Caco-2 (cell line): ENCODE results near the gene TMEM131L. TPM values are rescaled to one million over a fixed set of nuclear protein-coding genes. Genes with fewer than 3 reads are reported as not detected.
A peak's percentile ranks its signal among the peaks of the same experiment; 100 is the strongest.

Experiments
- BruUV-seq: library from RNA; stranded (reverse); fragments of 400-500 nt; replicated peaks from 2 replicates; lab custom pipeline; 2021; lab: Mats Ljungman, UMichigan
- CTCF ChIA-PET: fragments of 300-600 bp; sonication (Branson Sonifier 250); formaldehyde crosslinking; loops from one replicate; lab custom pipeline; 2022; ENCODE audit warnings: antibody characterized with exemption; lab: Charles Lee
- POLR2A ChIA-PET: fragments of 300-600 bp; sonication (Branson Sonifier 250); formaldehyde crosslinking; loops from one replicate; lab custom pipeline; 2022; ENCODE audit warnings: antibody characterized with exemption; lab: Charles Lee
- DNase-seq, 2 experiments: peaks; one replicate each; pipeline versions ENCODE4 v3.0.0 to v3.0.0-alpha.2; 2020 to 2022
- H3K27me3 ChIP-seq: replicated peaks from 2 replicates; pipeline ENCODE4 v1.6.0; 2011; ENCODE audit warnings: low read length; ENCODE audit not compliant: control insufficient read depth, insufficient read depth
- H3K36me3 ChIP-seq: 2 replicates; pipeline ENCODE4 v1.5.1; 2011; ENCODE audit warnings: low read length; ENCODE audit not compliant: control insufficient read depth, insufficient read depth
- H3K4me1 ChIP-seq: fragments of 250-450 bp; sonication (Bioruptor Pico); 2 replicates; pipeline ENCODE4 v1.5.1; 2020; ENCODE audit warnings: mild to moderate bottlenecking
- H3K4me3 ChIP-seq: 2 replicates; pipeline ENCODE4 v1.5.1; 2011; ENCODE audit warnings: low read depth, mild to moderate bottlenecking, control low read depth, low read length
- H3K9me3 ChIP-seq: fragments of 250-450 bp; sonication (Bioruptor Pico); 2 replicates; pipeline ENCODE4 v1.5.1; 2020; ENCODE audit warnings: mild to moderate bottlenecking, moderate library complexity
- H3K27ac Mint-ChIP-seq: one replicate; pipeline ENCODE4 v1.8.0; 2022; ENCODE audit warnings: mixed read lengths; ENCODE audit not compliant: unreplicated experiment
- H3K27me3 Mint-ChIP-seq: one replicate; pipeline ENCODE4 v1.8.0; 2022; ENCODE audit warnings: mixed read lengths; ENCODE audit not compliant: insufficient read depth, unreplicated experiment
- H3K36me3 Mint-ChIP-seq: one replicate; pipeline ENCODE4 v1.8.0; 2022; ENCODE audit warnings: mild to moderate bottlenecking, mixed read lengths; ENCODE audit not compliant: insufficient read depth, unreplicated experiment
- H3K4me1 Mint-ChIP-seq: one replicate; pipeline ENCODE4 v1.8.0; 2022; ENCODE audit warnings: low read depth, mixed read lengths; ENCODE audit not compliant: unreplicated experiment
- H3K4me3 Mint-ChIP-seq: one replicate; pipeline ENCODE4 v1.8.0; 2022; ENCODE audit warnings: mild to moderate bottlenecking, moderate library complexity, mixed read lengths; ENCODE audit not compliant: unreplicated experiment
- H3K9me3 Mint-ChIP-seq: one replicate; pipeline ENCODE4 v1.8.0; 2022; ENCODE audit warnings: mixed read lengths; ENCODE audit not compliant: unreplicated experiment
- intact Hi-C: fragments of 100-400 bp; cut with micrococcal nuclease; formaldehyde crosslinking; loops from one replicate; pipeline ENCODE4 v1.10.0; 2022; ENCODE audit not compliant: unreplicated experiment
- total RNA-seq: library from RNA; stranded (reverse); gene quantifications from 2 replicates; pipeline ENCODE4 v1.2.3, GENCODE V29; 2022
- TF ChIP-seq, protein P1 (sequence below), 2 experiments: fragments of 200-600 bp in 1 of 2; IDR thresholded peaks; 1 replicate in 1 of 2; 2 replicates in 1 of 2; pipeline versions ENCODE4 v1.5.1 to v1.8.0; 2011 to 2022; ENCODE audit warnings: antibody characterized with exemption in 1 of 2, control low read depth in 1 of 2, inconsistent platforms in 1 of 2, low read depth in 1 of 2, low read length in 1 of 2, mild to moderate bottlenecking in 1 of 2, moderate library complexity in 1 of 2; ENCODE audit not compliant: insufficient read depth in 1 of 2, severe bottlenecking in 1 of 2, unreplicated experiment in 1 of 2

Gene TMEM131L
- total RNA-seq, 1 experiment from 2014 or later: 20.8 TPM

DNA sequence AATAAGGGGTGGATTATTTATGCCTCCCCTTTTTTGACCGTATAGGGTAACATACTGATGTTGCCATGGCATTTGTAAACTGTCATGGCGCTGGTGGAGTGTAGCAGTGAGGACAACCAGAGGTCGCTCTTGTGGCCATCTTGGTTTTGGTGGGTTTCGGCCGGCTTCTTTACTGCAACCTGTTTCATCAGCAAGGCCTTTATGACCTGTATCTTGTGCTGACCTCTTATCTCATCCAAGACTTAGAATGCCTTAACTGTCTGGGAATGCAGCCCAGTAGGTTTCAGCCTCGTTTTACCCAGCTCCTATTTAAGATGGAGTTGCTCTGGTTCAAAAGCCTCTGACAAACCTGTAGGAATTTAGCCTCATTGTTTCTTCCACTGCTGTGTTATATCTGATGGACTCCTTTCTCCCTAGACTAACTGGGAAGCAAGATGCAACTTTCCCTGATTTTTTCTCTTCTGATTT is 71.4 kb downstream of the TMEM131L start:
- Mint-ChIP-seq H3K36me3 (peaks cover 8% of the 10 kb centered on the region), H3K9me3 (no peaks in the 10 kb centered on the region), H3K27ac (peak overlapping the region; percentile 61), H3K4me3 (no peak overlapping the region), H3K4me1 (peaks cover 6% of the 10 kb centered on the region), H3K27me3 (no peaks in the 10 kb centered on the region)
- TF ChIP-seq, protein P1, sequence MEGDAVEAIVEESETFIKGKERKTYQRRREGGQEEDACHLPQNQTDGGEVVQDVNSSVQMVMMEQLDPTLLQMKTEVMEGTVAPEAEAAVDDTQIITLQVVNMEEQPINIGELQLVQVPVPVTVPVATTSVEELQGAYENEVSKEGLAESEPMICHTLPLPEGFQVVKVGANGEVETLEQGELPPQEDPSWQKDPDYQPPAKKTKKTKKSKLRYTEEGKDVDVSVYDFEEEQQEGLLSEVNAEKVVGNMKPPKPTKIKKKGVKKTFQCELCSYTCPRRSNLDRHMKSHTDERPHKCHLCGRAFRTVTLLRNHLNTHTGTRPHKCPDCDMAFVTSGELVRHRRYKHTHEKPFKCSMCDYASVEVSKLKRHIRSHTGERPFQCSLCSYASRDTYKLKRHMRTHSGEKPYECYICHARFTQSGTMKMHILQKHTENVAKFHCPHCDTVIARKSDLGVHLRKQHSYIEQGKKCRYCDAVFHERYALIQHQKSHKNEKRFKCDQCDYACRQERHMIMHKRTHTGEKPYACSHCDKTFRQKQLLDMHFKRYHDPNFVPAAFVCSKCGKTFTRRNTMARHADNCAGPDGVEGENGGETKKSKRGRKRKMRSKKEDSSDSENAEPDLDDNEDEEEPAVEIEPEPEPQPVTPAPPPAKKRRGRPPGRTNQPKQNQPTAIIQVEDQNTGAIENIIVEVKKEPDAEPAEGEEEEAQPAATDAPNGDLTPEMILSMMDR (IDR thresholded peaks at IDR 0.05; ENCODE audit: insufficient read depth in 1 of 2, low read depth in 1 of 2, low read length in 1 of 2, severe bottlenecking in 1 of 2, unreplicated experiment in 1 of 2): no peak
- Histone ChIP-seq H3K27me3 (no peaks in the 10 kb centered on the region), H3K4me1 (peaks cover 14% of the 10 kb centered on the region), H3K9me3 (no peaks in the 10 kb centered on the region), H3K4me3 (no peak overlapping the region), H3K36me3 (no peaks in the 10 kb centered on the region)
- DNase-seq: no peak
- intact Hi-C loops: no loop called here
- CTCF ChIA-PET: no interaction called here
- BruUV-seq: no TSS peak
- POLR2A ChIA-PET: no interaction called here

DNA sequence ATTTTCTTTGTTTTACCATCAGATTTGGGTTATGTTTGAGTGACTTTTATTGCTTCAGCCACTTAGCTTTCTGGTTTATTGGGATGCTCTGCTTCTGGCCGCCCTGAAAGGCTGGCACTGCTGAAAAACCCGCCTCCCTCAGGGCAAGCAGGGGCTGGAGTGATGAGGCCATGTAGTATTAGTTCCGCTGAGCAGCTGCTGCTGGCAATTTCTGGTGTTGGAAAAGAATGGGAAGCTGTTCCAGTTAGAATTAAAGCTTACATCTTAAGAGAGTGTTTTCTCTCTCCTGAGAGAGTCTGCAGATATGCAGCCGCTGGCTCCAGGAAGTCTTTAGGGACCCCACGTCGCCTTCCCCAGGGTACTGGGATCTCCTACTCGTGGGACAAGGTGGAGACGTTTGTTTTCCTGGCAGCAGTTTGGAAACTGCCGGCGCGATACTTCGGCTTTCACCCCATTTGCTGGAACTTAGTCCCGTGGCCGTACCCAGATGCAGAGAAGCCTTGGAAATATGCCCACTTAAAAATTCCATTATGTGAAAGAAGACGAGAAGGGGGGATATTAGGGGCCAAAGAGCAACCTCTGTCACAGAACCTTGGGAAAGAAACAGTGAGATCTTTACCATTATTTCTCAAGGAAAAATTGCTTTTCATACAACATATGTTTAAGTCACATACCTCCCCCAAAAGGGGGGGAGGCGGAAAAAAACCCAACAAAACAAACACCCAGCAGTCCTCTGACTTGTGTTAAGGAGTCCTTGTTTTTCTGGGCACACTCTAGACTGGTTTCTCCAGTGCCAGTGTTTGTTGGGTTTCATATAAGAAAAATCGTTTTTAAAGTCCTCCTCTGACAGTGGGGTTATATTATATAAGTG is 72.6 kb downstream of the TMEM131L start:
- peaks cover 14% of the 10 kb centered on the region for H3K4me1 ChIP-seq
- BruUV-seq: no TSS peak
- Mint-ChIP-seq H3K27me3 (no peaks in the 10 kb centered on the region), H3K4me3 (no peak overlapping the region), H3K36me3 (peaks cover 11% of the 10 kb centered on the region), H3K27ac (no peak overlapping the region), H3K9me3 (no peaks in the 10 kb centered on the region), H3K4me1 (peaks cover 6% of the 10 kb centered on the region)
- no peaks in the 10 kb centered on the region for H3K36me3 ChIP-seq
- ChIA-PET POLR2A (no interaction called here), CTCF (no interaction called here)
- intact Hi-C loops: loop anchor here (2.0 kb wide), 1 partner anchor 52 kb away; no protein-coding TSS in a partner anchor
- H3K9me3 ChIP-seq: no peaks in the 10 kb centered on the region
- DNase-seq: no peak
- H3K4me3 ChIP-seq: no peak overlapping the region
- H3K27me3 ChIP-seq: no peaks in the 10 kb centered on the region
- TF ChIP-seq, protein P1 (IDR thresholded peaks at IDR 0.05; ENCODE audit: insufficient read depth in 1 of 2, low read depth in 1 of 2, low read length in 1 of 2, severe bottlenecking in 1 of 2, unreplicated experiment in 1 of 2): no peak

DNA sequence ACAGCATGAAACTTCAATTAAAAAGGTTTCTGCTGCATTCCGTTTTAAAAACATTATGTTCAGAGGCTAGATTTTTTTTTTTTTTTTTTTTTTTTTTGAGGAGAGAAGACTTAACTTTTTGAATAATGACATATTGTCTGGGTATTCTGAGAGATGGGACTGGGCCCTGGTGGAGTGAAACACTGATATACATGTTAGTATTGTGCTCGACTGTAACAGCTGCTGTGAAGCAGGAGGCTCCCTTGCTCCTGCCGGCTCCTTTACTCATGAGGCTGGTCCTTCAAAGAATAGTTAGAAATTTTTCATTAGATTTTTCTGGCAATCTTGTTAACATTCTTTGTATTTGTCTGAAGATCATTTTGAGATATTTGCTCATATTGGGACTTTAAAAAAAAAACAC is 73.3 kb downstream of the TMEM131L start:
- H3K9me3 ChIP-seq: no peaks in the 10 kb centered on the region
- POLR2A ChIA-PET: no interaction called here
- intact Hi-C loops: loop anchor here (2.0 kb wide), 1 partner anchor 53 kb away; no protein-coding TSS in a partner anchor

More for the DNA sequence above, 73.3 kb downstream of the TMEM131L start:
- H3K9me3 Mint-ChIP-seq: no peaks in the 10 kb centered on the region
- TF ChIP-seq, protein P1 (IDR thresholded peaks at IDR 0.05; ENCODE audit: insufficient read depth in 1 of 2, low read depth in 1 of 2, low read length in 1 of 2, severe bottlenecking in 1 of 2, unreplicated experiment in 1 of 2): no peak
- H3K27ac Mint-ChIP-seq: no peak overlapping the region
- H3K4me1 ChIP-seq: peaks cover 14% of the 10 kb centered on the region
- peaks cover 6% of the 10 kb centered on the region for H3K4me1 Mint-ChIP-seq
- no peak overlapping the region for H3K4me3 ChIP-seq
- DNase-seq: no peak
- H3K27me3 Mint-ChIP-seq: no peaks in the 10 kb centered on the region
- no peaks in the 10 kb centered on the region for H3K36me3 ChIP-seq
- H3K36me3 Mint-ChIP-seq: peaks cover 13% of the 10 kb centered on the region
- no TSS peak for BruUV-seq
- no peaks in the 10 kb centered on the region for H3K27me3 ChIP-seq
- H3K4me3 Mint-ChIP-seq: no peak overlapping the region
- CTCF ChIA-PET: no interaction called here
